Measurements from ENCODE around the gene DENND5B. TPM values are rescaled to one million over a fixed set of nuclear protein-coding genes. Genes with fewer than 3 reads are reported as not detected.

DENND5B gene
- total RNA-seq, 1 experiment from 2014 or later: 9.2 TPM

DNA sequence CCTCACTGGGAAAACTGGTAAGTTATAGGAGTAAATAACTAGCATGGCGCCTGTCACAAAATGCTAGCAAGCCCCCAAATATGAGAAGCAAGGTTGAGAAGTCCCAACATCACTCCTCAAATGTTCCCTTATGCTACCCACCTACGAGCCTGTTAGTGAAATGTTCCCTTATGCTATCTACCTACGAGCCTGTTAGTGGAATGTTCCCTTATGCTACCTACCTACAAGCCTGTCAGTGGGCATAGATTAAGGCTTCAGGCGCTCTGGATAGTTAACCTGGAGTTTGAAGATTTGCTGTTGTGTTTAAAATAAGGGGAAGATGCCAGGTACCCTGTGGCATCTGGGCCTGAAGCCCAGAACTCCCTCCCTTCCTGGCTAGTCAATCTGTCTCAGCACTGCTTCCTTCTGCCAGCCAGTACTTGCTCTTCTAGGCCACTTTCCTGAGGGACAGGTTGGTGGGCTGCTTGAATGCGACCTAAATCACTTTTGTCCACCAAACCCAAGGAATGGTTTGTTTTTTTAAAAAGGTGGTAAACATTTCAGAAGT, 197.9 kb downstream of the DENND5B start:
- H3K27me3 ChIP-seq (ENCODE audit: insufficient read depth, low read depth): no peaks in the 10 kb centered on the region
- H4K20me1 ChIP-seq (ENCODE audit: insufficient read depth): no peaks in the 10 kb centered on the region
- intact Hi-C loops (cut with micrococcal nuclease; ENCODE audit: unreplicated experiment): no loop called here
- H3K36me3 ChIP-seq (ENCODE audit: low read depth): no peaks in the 10 kb centered on the region
- H3F3A ChIP-seq (ENCODE audit: insufficient read depth, low read depth): no peaks in the 10 kb centered on the region
- no peak for DNase-seq
- H3K79me2 ChIP-seq (ENCODE audit: low read depth): no peaks in the 10 kb centered on the region
- ChIA-PET CTCF (no interaction called here), POLR2A (ENCODE audit: unreplicated experiment) (no interaction called here)
- H3K4me1 ChIP-seq (replicated peaks; ENCODE audit: insufficient read depth): no peaks in the 10 kb centered on the region
- H3K9me3 ChIP-seq (ENCODE audit: insufficient read depth, low read depth): no peaks in the 10 kb centered on the region
- TF ChIP-seq EZH2 (IDR thresholded peaks at IDR 0.05; ENCODE audit: low read depth) (no peak), CTCF (conservative IDR thresholded peaks at IDR 0.05) (no peak)
- BruUV-seq (replicated peaks): no TSS peak
- no peaks in the 10 kb centered on the region for H3K9me2 ChIP-seq (ENCODE audit: insufficient read depth)
- H3K27ac ChIP-seq: no peak overlapping the region
- no peak overlapping the region for H3K4me2 ChIP-seq
- no peak overlapping the region for H3K4me3 ChIP-seq
- no peak overlapping the region for H2AFZ ChIP-seq

DNA sequence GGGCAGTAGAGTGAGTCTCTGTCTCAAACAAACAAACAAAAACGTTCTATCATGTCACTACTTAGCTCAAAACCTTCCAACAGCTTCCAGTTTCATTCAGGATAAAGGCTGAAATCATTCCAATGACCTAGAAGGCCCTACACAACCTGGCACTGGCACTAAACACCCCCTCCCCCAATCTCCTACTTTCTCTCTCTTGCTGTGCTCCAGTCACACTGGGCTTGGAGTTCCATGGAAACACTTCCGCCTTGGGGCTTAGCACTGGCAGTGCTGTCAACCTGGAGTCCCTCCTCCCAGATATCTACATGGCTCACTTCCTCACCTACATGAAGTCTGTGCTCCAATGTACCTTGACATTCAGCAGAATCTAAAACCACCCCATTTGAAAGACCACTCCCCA, 199.9 kb downstream of the DENND5B start:
- Histone ChIP-seq H3K9me3 (ENCODE audit: insufficient read depth, low read depth) (no peaks in the 10 kb centered on the region), H3K79me2 (ENCODE audit: low read depth) (no peaks in the 10 kb centered on the region), H2AFZ (no peak overlapping the region), H3K9me2 (ENCODE audit: insufficient read depth) (no peaks in the 10 kb centered on the region), H3K4me3 (no peak overlapping the region), H3K36me3 (ENCODE audit: low read depth) (no peaks in the 10 kb centered on the region), H3K4me1 (replicated peaks; ENCODE audit: insufficient read depth) (no peaks in the 10 kb centered on the region), H4K20me1 (ENCODE audit: insufficient read depth) (no peaks in the 10 kb centered on the region), H3K4me2 (no peak overlapping the region), H3K27me3 (ENCODE audit: insufficient read depth, low read depth) (no peaks in the 10 kb centered on the region), H3F3A (ENCODE audit: insufficient read depth, low read depth) (no peaks in the 10 kb centered on the region), H3K27ac (no peak overlapping the region)
- CTCF ChIA-PET: interaction anchor here (0.6 kb wide), 1 partner anchor 636 kb away, joined by 3 read pairs; no protein-coding TSS in a partner anchor
- TF ChIP-seq CTCF (conservative IDR thresholded peaks at IDR 0.05) (no peak), EZH2 (IDR thresholded peaks at IDR 0.05; ENCODE audit: low read depth) (no peak)
- BruUV-seq (replicated peaks): no TSS peak
- POLR2A ChIA-PET (ENCODE audit: unreplicated experiment): no interaction called here
- no peak for DNase-seq
- intact Hi-C loops (cut with micrococcal nuclease; ENCODE audit: unreplicated experiment): no loop called here

DNA sequence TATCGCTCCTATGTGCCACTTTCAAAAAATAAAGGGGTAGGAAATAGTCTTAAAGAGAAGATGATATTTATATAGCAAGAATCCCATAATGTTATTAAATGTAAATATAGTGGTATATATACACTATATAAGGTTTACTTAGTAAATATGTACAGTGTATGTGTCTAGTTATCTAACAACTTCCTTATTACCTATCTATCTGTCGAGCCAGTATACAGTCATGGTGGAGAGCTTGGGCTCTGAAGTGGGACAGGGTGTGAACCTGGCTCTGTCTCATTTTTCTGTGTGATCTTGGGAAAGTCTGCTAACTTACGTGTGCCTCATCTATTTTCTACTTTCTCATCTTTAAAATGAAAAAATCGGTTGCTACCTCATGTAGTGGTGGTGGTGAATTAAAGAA, 202.2 kb downstream of the DENND5B start:
- Histone ChIP-seq H3F3A (ENCODE audit: insufficient read depth, low read depth) (no peaks in the 10 kb centered on the region), H3K79me2 (ENCODE audit: low read depth) (no peaks in the 10 kb centered on the region), H3K9me3 (ENCODE audit: insufficient read depth, low read depth) (no peaks in the 10 kb centered on the region), H2AFZ (no peak overlapping the region), H3K27ac (no peak overlapping the region), H3K4me3 (no peak overlapping the region), H3K9me2 (ENCODE audit: insufficient read depth) (no peaks in the 10 kb centered on the region), H4K20me1 (ENCODE audit: insufficient read depth) (no peaks in the 10 kb centered on the region), H3K27me3 (ENCODE audit: insufficient read depth, low read depth) (no peaks in the 10 kb centered on the region), H3K4me1 (replicated peaks; ENCODE audit: insufficient read depth) (no peaks in the 10 kb centered on the region), H3K4me2 (no peak overlapping the region), H3K36me3 (ENCODE audit: low read depth) (no peaks in the 10 kb centered on the region)
- no peak for TF ChIP-seq EZH2 (IDR thresholded peaks at IDR 0.05; ENCODE audit: low read depth)
- TF ChIP-seq CTCF (conservative IDR thresholded peaks at IDR 0.05): no peak
- no TSS peak for BruUV-seq (replicated peaks)
- ChIA-PET CTCF (no interaction called here), POLR2A (ENCODE audit: unreplicated experiment) (no interaction called here)
- no peak for DNase-seq
- intact Hi-C loops (cut with micrococcal nuclease; ENCODE audit: unreplicated experiment): loop anchor here (5.0 kb wide), 1 partner anchor 116 kb away; no protein-coding TSS in a partner anchor
